Large intestine (tissue), 12 donors: ENCODE results near the gene RABL2A. TPM values are rescaled to one million over a fixed set of nuclear protein-coding genes. Genes with fewer than 3 reads are reported as not detected.
"Not testable (repeated sequence)": the region's sequence is repeated elsewhere in the genome, so short reads cannot be mapped to it uniquely, and the experiment has no call there.

Experiments used
- DNase-seq, 2 donors: peaks; one replicate each; pipeline versions ENCODE4 v3.0.0 to v3.0.0-alpha.2; 2013
- H3K27ac ChIP-seq: one replicate; pipeline ENCODE4 v1.5.1; 2013; ENCODE audit warnings: low read length
- H3K27me3 ChIP-seq: 2 replicates; pipeline ENCODE4 v1.6.1; 2013; ENCODE audit warnings: low read length; ENCODE audit not compliant: control insufficient read depth, insufficient read depth
- H3K36me3 ChIP-seq: 2 replicates; pipeline ENCODE4 v1.6.1; 2013; ENCODE audit warnings: low read length; ENCODE audit not compliant: control insufficient read depth, insufficient read depth
- H3K4me1 ChIP-seq: one replicate; pipeline ENCODE4 v1.6.1; 2013; ENCODE audit warnings: low read length; ENCODE audit not compliant: control insufficient read depth, insufficient read depth
- H3K4me3 ChIP-seq: one replicate; pipeline ENCODE4 v1.5.1; 2013; ENCODE audit warnings: low read length
- H3K9me3 ChIP-seq: one replicate; pipeline ENCODE4 v1.6.1; 2013; ENCODE audit warnings: mild to moderate bottlenecking, low read depth, low read length, moderate library complexity; ENCODE audit not compliant: control insufficient read depth
- WGBS: methylation state at CpG from one replicate; pipeline ENCODE4 v1.1.5; 2013; ENCODE audit warnings: low lambda C conversion rate; ENCODE audit not compliant: insufficient coverage; 5-methylcytosine and 5-hydroxymethylcytosine counted together
- long read RNA-seq, 11 donors: transcript quantifications; one replicate each; lab custom pipeline, GENCODE V29; 2026
- polyA plus RNA-seq: library from polyadenylated mRNA; unstranded; fragments of 120-200 nt; gene quantifications from one replicate; pipeline ENCODE4 v1.2.1, GENCODE V29; 2013

Gene RABL2A
- 35.8 TPM for polyA plus RNA-seq
- long read RNA-seq, donor 1, partial matches to known transcripts, result 0 of 2 reads
- long read RNA-seq, donor 1, other reads (novel, unspliced or antisense), result 0 of 2 reads
- long read RNA-seq, donor 2, partial matches to known transcripts, result 0 of 3 reads
- long read RNA-seq, donor 2, other reads (novel, unspliced or antisense), result 0 of 3 reads
- long read RNA-seq, donor 3, result 0 reads
- long read RNA-seq, donor 4, partial matches to known transcripts, result 0 of 3 reads
- long read RNA-seq, donor 4, other reads (novel, unspliced or antisense), result 0 of 3 reads
- long read RNA-seq, donor 5, result 0 reads
- long read RNA-seq, donor 6, result 0 reads
- long read RNA-seq, donor 7, partial matches to known transcripts, result 0 of 3 reads
- long read RNA-seq, donor 7, other reads (novel, unspliced or antisense), result 0 of 3 reads
- long read RNA-seq, donor 8, partial matches to known transcripts, result 0 of 3 reads
- long read RNA-seq, donor 8, other reads (novel, unspliced or antisense), result 0 of 3 reads
- long read RNA-seq, donor 9, partial matches to known transcripts, result 0 of 4 reads
- long read RNA-seq, donor 9, other reads (novel, unspliced or antisense), result 0 of 4 reads
- long read RNA-seq, donor 10, partial matches to known transcripts, result 0 of 3 reads
- long read RNA-seq, donor 10, other reads (novel, unspliced or antisense), result 0 of 3 reads
- long read RNA-seq, donor 11, partial matches to known transcripts, result 0 of 4 reads
- long read RNA-seq, donor 11, other reads (novel, unspliced or antisense), result 0 of 4 reads

DNA sequence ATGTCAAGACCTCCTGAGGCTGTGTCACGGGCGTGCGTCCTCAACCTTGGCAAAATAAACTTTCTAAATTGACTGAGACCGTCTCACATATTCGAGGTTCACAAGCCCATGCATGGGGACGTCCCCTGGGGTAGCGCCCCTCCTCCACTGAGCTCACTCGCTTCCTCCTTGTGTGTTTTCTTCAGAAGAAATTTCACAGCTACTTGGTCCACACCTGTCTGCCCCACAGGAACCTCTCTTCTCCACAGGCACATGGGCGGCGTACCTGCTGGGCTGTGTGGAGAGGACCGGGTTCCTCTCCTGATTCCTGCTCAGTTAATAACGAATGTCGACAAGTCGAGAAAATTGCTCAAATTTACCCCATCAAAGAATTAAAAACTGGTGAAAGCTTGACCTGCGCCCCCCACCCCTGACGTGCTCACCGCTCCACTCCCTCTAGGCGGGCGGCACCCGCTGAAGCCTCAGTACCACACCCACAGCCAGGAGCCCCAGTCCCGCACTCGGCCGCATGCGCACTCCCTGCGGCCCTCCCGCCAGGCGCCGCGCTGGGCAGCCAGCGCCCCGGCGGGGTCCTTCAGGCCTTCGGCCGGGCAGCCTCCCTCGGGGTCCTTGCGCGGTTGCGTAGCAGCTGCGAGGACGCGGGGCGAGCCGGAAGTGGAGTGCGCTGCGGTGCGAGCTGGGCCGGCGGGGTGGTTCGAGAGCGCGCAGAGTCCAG, at the start of gene RABL2A:
Gene RABL2A, plus strand, starts transcription at position 651 of the 715 bp plus-strand sequence. CDS start 1,341 bp downstream, outside the sequence.
- not testable (repeated sequence) for H3K9me3 ChIP-seq, H3K36me3 ChIP-seq, H3K27me3 ChIP-seq, H3K4me1 ChIP-seq, H3K27ac ChIP-seq
- peak; percentile 73 to 91 for DNase-seq
- WGBS, result no CpG with 5 or more reads among the region's 51 CpGs
- peak within 1 kb of the TSS; percentile 53 for H3K4me3 ChIP-seq

DNA sequence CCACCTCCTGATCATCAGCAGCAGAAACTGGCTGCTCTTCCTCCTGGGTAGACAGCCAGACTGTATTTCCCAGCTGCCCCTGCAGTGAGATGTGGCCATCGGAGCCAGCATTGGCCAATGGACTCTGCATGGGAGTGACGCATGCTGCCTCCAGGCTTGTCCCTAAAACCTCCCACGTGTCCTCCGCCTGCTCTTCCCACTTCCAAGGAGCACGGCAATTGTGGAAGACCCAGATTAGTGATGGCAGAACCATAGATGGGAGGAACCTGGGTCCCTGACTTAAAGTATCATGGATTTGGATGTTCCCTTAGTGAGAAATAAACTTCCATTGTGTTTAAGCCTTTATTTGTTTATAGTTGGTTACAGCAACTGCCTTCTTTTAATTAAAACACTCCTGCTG, 48.6 kb upstream of the RABL2A start:
- not testable (repeated sequence) for H3K36me3 ChIP-seq, DNase-seq, H3K9me3 ChIP-seq, H3K27ac ChIP-seq, H3K4me1 ChIP-seq, H3K4me3 ChIP-seq, H3K27me3 ChIP-seq
- no CpG with 5 or more reads among the region's 5 CpGs for WGBS

DNA sequence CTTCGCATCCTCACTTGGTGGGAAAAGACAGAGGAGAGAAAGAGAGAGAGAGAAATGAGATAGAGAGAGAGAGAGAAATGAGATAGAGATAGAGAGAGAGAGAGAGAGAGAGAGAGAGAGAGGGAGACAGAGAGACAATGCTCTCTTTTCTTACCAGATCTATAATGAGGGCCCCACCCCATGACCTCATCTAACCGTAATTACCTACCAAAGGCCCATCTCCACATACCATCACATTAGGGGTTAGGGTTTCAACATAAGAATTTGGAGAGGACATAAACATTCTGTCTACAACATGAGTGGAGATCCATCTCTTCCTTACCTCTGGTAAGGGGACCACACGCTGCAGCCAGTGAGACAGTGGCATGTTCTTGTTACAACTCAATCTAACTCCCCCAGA, 44.6 kb upstream of the RABL2A start:
- H3K27ac ChIP-seq, H3K4me1 ChIP-seq, H3K4me3 ChIP-seq, H3K27me3 ChIP-seq, H3K36me3 ChIP-seq, DNase-seq, H3K9me3 ChIP-seq: not testable (repeated sequence)
- no CpG with 5 or more reads among the region's 3 CpGs for WGBS

DNA sequence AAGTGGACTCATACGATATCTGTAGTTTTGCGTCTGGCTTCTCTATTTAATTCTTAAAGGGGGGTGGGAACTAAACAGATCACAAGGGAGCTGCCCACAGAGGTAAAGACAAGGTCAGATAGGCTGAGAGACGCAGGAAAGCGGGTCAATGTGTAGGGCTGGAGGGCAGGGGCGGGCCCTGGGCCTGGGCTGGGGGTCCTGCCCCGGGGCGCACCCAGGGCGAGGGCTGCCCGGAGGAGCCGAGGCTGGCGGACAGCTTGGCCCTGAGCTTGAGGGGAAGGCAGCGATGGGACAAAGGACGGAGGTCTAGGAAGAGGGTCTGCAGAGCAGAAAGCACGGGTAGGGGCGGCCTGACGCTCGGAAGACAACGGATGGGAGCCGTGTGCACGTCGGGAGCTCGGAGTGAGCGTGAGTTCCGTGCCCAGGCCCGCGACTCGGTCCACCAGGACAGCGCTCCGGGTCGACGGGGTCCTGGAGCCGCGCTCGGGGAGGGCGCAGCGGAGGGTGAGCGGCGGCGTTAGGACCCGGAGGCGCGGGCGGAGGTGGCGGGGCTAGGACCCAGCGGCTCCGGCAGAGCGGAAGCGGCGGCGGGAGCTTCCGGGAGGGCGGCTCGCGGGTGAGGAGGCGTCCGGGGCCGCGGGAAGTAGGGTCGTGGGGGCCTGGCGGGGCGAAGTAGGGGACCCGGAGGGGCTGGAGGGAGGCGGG, 43.4 kb upstream of the RABL2A start:
- peak; percentile 60 to 89 for DNase-seq
- no CpG with 5 or more reads among the region's 63 CpGs for WGBS
- H3K27ac ChIP-seq, result peak overlapping the region; percentile 38
- not testable (repeated sequence) for H3K4me1 ChIP-seq, H3K9me3 ChIP-seq, H3K27me3 ChIP-seq, H3K36me3 ChIP-seq
- H3K4me3 ChIP-seq, result peak overlapping the region; percentile 73

DNA sequence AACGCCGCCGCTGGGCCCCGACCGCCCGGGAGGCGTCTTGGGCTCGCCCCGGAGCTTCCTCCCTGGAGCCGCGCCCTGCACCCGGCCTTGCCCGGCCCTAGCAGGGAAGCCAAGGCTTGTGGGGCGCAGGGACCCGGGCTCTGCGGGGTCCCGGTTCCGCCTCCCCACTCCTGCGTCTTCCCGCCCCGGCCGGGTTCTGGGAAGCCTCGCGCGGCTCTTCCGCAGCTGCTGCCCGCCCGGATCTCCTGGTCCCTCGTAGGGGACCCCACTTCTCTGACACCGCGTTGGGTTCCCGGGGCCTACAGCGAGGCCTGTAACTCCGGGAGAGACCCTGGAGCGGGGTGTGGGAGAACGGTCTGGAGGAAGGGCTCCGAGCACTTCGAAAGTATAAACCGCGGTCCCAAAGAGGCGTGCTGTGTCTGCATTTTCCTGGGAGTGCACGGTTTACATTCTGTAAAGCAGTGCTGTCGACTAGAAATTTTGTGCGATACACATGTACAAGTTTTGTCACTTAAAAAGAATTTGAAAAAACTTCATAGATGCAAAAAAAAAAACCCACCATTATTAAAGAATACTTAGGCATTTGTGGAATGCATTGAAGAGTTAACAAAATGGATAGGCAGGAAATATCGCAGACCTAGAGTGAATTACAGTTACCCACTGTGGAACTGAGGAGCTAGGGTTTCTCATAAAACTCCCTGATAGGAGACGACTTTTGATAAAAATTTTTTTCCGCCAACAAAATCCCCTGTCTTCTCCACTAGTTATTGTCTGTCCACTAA, 42.6 kb upstream of the RABL2A start:
- H3K4me3 ChIP-seq, result peak overlapping the region; percentile 30
- H3K9me3 ChIP-seq, H3K36me3 ChIP-seq, DNase-seq, H3K27ac ChIP-seq, H3K4me1 ChIP-seq, H3K27me3 ChIP-seq: not testable (repeated sequence)
- no CpG with 5 or more reads among the region's 47 CpGs for WGBS

DNA sequence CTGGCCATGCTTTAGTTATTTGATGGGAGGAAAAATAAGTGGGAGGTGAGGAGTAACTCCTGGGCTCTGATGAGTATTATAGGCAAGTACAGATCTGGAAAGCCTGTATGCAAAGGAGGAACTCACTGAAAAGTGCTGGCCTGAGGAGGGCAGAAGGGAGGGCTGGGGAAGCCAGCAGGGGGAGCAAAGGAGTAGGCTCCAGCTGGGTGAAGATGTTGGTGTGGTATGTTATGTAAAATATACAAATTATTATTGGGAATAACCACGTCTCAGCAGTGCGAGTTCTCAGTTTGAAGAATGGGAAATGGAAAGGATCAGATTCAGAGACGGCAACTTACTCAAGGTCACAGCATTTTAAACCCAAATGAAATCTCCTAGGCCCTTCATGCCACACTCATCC, 39.9 kb upstream of the RABL2A start:
- DNase-seq, result peak; percentile 22 to 34

DNA sequence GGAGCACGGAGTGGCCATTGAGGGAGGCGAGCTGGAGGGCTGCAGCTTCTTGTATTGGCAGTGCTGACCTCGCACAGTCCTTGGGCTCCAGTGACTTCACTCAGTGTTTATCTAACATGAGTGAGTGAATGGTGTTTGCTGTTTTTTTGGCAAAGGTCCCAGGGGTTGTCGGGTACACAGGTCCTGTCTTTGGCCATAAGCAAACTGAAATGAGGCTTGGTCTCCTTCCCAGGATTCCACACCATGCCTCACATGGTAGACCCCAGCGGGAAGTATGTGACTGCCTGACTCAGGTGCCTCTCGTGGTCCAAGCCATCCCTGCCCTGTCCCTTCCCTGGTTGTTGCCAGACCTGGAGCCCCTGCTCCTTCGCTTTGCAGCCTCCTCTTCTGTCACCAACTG, 37.5 kb upstream of the RABL2A start:
- not testable (repeated sequence) for DNase-seq, H3K9me3 ChIP-seq, H3K27ac ChIP-seq, H3K4me1 ChIP-seq, H3K27me3 ChIP-seq, H3K4me3 ChIP-seq, H3K36me3 ChIP-seq
- no CpG with 5 or more reads among the region's 7 CpGs for WGBS

More for the DNA sequence above, 39.9 kb upstream of the RABL2A start:
- not testable (repeated sequence) for H3K4me1 ChIP-seq, H3K27me3 ChIP-seq, H3K4me3 ChIP-seq, H3K9me3 ChIP-seq, H3K36me3 ChIP-seq, H3K27ac ChIP-seq
- WGBS, result no CpG with 5 or more reads among the region's 3 CpGs

DNA sequence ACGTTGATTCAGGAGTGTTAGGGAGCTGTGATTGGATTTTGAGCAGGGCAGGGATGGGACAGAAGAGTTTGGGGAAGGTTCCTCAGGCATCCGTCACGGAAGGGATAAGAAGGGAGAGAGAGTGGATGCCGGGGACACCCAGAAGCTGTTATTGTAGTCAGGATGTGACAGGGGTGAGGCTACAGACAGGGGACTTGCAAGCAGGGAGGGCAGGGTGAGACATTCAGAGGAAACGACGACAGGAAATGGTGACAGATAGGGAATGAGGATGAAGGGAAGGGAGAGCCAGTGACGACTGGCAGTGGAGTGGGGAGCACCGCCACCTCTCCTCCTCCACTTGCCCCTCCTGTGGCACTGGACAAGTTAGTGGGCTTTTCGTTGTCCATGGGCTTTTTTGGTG, 35.1 kb upstream of the RABL2A start:
- H3K9me3 ChIP-seq, DNase-seq, H3K4me3 ChIP-seq, H3K36me3 ChIP-seq, H3K27me3 ChIP-seq, H3K27ac ChIP-seq, H3K4me1 ChIP-seq: not testable (repeated sequence)
- no CpG with 5 or more reads among the region's 9 CpGs for WGBS

DNA sequence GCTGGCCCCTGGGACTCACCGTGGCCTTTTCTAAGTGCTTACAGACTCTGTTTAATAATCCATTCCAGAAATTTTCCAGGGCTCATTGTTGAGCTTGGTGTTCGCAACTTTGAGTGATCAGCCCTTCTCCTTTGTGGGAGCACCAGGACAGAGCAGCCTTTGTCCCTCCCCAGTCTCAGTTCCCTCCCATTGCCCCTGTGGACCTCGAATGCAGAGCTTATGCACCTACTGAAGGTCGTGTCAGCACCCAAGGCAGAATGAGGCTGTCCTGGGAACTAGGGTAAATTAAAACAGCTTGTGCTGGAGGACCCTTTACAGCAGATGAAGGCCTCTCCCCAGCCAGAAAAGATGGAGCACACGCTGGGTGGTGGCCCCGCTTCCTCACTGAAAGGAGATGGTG, 33.8 kb upstream of the RABL2A start:
- H3K27me3 ChIP-seq, H3K4me3 ChIP-seq, H3K9me3 ChIP-seq, H3K4me1 ChIP-seq, H3K36me3 ChIP-seq, H3K27ac ChIP-seq, DNase-seq: not testable (repeated sequence)
- no CpG with 5 or more reads among the region's 6 CpGs for WGBS
